Measurements from ENCODE around the gene ADGRD1. TPM values are rescaled to one million over a fixed set of nuclear protein-coding genes. Genes with fewer than 3 reads are reported as not detected.
"Not testable (repeated sequence)": the region's sequence is repeated elsewhere in the genome, so short reads cannot be mapped to it uniquely, and the experiment has no call there.

ADGRD1 gene
- total RNA-seq, 1 donor from 2014 or later, result 108 TPM

GRCh38 chr12:131123817-131124216 lies 170.1 kb downstream of the ADGRD1 start:
- no peak for ATAC-seq
- Histone ChIP-seq H3K36me3 (peaks cover 13% of the 10 kb centered on the region), H3K27ac (no peak overlapping the region), H3K4me3 (no peak overlapping the region), H3K9me3 (no peaks in the 10 kb centered on the region), H3K27me3 (ENCODE audit: low read depth) (no peaks in the 10 kb centered on the region), H3K4me1 (no peaks in the 10 kb centered on the region)
- no peak for TF ChIP-seq CTCF (IDR thresholded peaks at IDR 0.05)
- intact Hi-C loops (cut with DNase I), result no loop called here
- no peak for DNase-seq

GRCh38 chr12:131124487-131125280 lies 171.0 kb downstream of the ADGRD1 start:
- no peak for ATAC-seq
- no peaks in the 10 kb centered on the region for H3K27me3 ChIP-seq (ENCODE audit: low read depth)
- H3K4me3 ChIP-seq, result no peak overlapping the region
- H3K9me3 ChIP-seq, result no peaks in the 10 kb centered on the region
- H3K36me3 ChIP-seq, result peaks cover 13% of the 10 kb centered on the region
- no peak overlapping the region for H3K27ac ChIP-seq
- no peak for DNase-seq
- intact Hi-C loops (cut with DNase I), result no loop called here
- no peak for TF ChIP-seq CTCF (IDR thresholded peaks at IDR 0.05)
- no peaks in the 10 kb centered on the region for H3K4me1 ChIP-seq

- H3K36me3 ChIP-seq, result peaks cover 4% of the 10 kb centered on the region
- no peaks in the 10 kb centered on the region for H3K9me3 ChIP-seq
- H3K4me3 ChIP-seq, result no peak overlapping the region
- ATAC-seq (no peak), DNase-seq (no peak)
- no peak overlapping the region for H3K27ac ChIP-seq
- intact Hi-C loops (cut with DNase I), result no loop called here
- no peaks in the 10 kb centered on the region for H3K27me3 ChIP-seq (ENCODE audit: low read depth)
- no peak for TF ChIP-seq CTCF (IDR thresholded peaks at IDR 0.05)
- peaks cover under 1% of the 10 kb centered on the region for H3K4me1 ChIP-seq
These were observed 173.0 kb downstream of the ADGRD1 start for GRCh38 chr12:131126662-131127173.

GRCh38 chr12:131128556-131128955 lies 174.8 kb downstream of the ADGRD1 start:
- no peak for DNase-seq
- peaks cover 16% of the 10 kb centered on the region for H3K36me3 ChIP-seq
- intact Hi-C loops (cut with DNase I), result no loop called here

GRCh38 chr12:131128966-131129619 lies 175.4 kb downstream of the ADGRD1 start:
- intact Hi-C loops (cut with DNase I); ATAC-seq; H3K9me3 ChIP-seq; H3K4me3 ChIP-seq; H3K4me1 ChIP-seq; H3K27me3 ChIP-seq (ENCODE audit: low read depth); H3K27ac ChIP-seq; DNase-seq: not testable (repeated sequence)
- peaks cover 18% of the 10 kb centered on the region for H3K36me3 ChIP-seq

More at GRCh38 chr12:131128556-131128955, 174.8 kb downstream of the ADGRD1 start:
- H3K27ac ChIP-seq, result no peak overlapping the region
- H3K4me3 ChIP-seq, result no peak overlapping the region
- peaks cover 10% of the 10 kb centered on the region for H3K4me1 ChIP-seq
- no peak for TF ChIP-seq CTCF (IDR thresholded peaks at IDR 0.05)
- no peaks in the 10 kb centered on the region for H3K9me3 ChIP-seq
- no peak for ATAC-seq
- no peaks in the 10 kb centered on the region for H3K27me3 ChIP-seq (ENCODE audit: low read depth)

- no peak for DNase-seq
- intact Hi-C loops (cut with DNase I), result no loop called here
- no peak overlapping the region for H3K4me3 ChIP-seq
- H3K27me3 ChIP-seq (ENCODE audit: low read depth), result no peaks in the 10 kb centered on the region
- no peak for ATAC-seq
- H3K36me3 ChIP-seq, result peaks cover 22% of the 10 kb centered on the region
- H3K4me1 ChIP-seq, result peaks cover 10% of the 10 kb centered on the region
- H3K27ac ChIP-seq, result no peak overlapping the region
- no peaks in the 10 kb centered on the region for H3K9me3 ChIP-seq
- no peak for TF ChIP-seq CTCF (IDR thresholded peaks at IDR 0.05)
These were observed 176.1 kb downstream of the ADGRD1 start for GRCh38 chr12:131129839-131130238.

Data from lower lobe of right lung (tissue), 2 donors.